Neural cell (in vitro differentiated cells): ENCODE data around the gene PAK1. TPM values are rescaled to one million over a fixed set of nuclear protein-coding genes. Genes with fewer than 3 reads are reported as not detected.

Experiments used
- H2AFZ ChIP-seq: fragments of 200-600, 300-800 bp; sonication (generic), shearing (Covaris generic); 2 replicates; pipeline ENCODE4 v1.6.0; 2014; ENCODE audit warnings: low read depth, mild to moderate bottlenecking, antibody characterized with exemption, low read length, moderate library complexity
- H3F3A ChIP-seq: fragments of 200-600 bp; shearing (Covaris generic); 2 replicates; pipeline ENCODE4 v1.6.1; 2016; ENCODE audit warnings: mild to moderate bottlenecking, moderate library complexity, mixed read lengths, antibody characterized with exemption, low read length; ENCODE audit not compliant: insufficient read depth, poor library complexity, severe bottlenecking
- H3K27ac ChIP-seq: fragments of 200-600, 300-800 bp; sonication (generic), shearing (Covaris generic); 2 replicates; pipeline ENCODE4 v1.5.1; 2014; ENCODE audit warnings: mild to moderate bottlenecking, low read length, moderate library complexity
- H3K27me3 ChIP-seq: fragments of 300-800, 200-600 bp; sonication (generic), shearing (Covaris generic); 2 replicates; pipeline ENCODE4 v1.6.0; 2014; ENCODE audit warnings: mild to moderate bottlenecking, low read depth, low read length, moderate library complexity; ENCODE audit not compliant: insufficient read depth
- H3K36me3 ChIP-seq: fragments of 300-800, 200-600 bp; sonication (generic), shearing (Covaris generic); 2 replicates; pipeline ENCODE4 v1.5.1; 2014; ENCODE audit warnings: mild to moderate bottlenecking, antibody characterized with exemption, low read length, moderate library complexity; ENCODE audit not compliant: insufficient read depth
- H3K4me2 ChIP-seq: fragments of 300-800, 200-600 bp; sonication (generic), shearing (Covaris generic); 2 replicates; pipeline ENCODE4 v1.6.0; 2014; ENCODE audit warnings: mild to moderate bottlenecking, low read length
- H3K4me3 ChIP-seq: fragments of 300-800, 200-600 bp; sonication (generic), shearing (Covaris generic); 2 replicates; pipeline ENCODE4 v1.5.1; 2014; ENCODE audit warnings: mild to moderate bottlenecking, low read length, moderate library complexity
- H3K79me2 ChIP-seq: fragments of 200-600 bp; shearing (Covaris generic); replicated peaks from 2 replicates; pipeline ENCODE4 v1.6.0; 2014; ENCODE audit warnings: mild to moderate bottlenecking, low read length, moderate library complexity; ENCODE audit not compliant: insufficient read depth
- H3K9ac ChIP-seq: fragments of 300-800, 200-600 bp; sonication (generic), shearing (Covaris generic); 2 replicates; pipeline ENCODE4 v1.6.1; 2016; ENCODE audit warnings: mild to moderate bottlenecking, low read length, mixed read lengths
- H3K9me2 ChIP-seq: fragments of 200-600 bp; shearing (Covaris generic); 2 replicates; pipeline ENCODE4 v1.6.1; 2016; ENCODE audit warnings: mild to moderate bottlenecking, low read length, mixed read lengths; ENCODE audit not compliant: insufficient read depth
- H3K9me3 ChIP-seq: fragments of 200-600, 300-800 bp; sonication (generic), shearing (Covaris generic); 2 replicates; pipeline ENCODE4 v1.6.1; 2016; ENCODE audit warnings: mild to moderate bottlenecking, mixed run types, low read length, moderate library complexity, mixed read lengths
- H4K20me1 ChIP-seq: fragments of 200-600 bp; shearing (Covaris generic); 2 replicates; pipeline ENCODE4 v1.6.1; 2016; ENCODE audit warnings: mild to moderate bottlenecking, mixed run types; ENCODE audit not compliant: insufficient read depth
- EZH2 ChIP-seq: fragments of 200-600, 300-800 bp; shearing (Covaris generic), sonication (generic); IDR thresholded peaks from 2 replicates; pipeline ENCODE4 v1.6.1; 2014; ENCODE audit warnings: antibody characterized with exemption, low read length, borderline replicate concordance, mild to moderate bottlenecking; ENCODE audit not compliant: insufficient read depth, poor library complexity, severe bottlenecking
- MXI1 ChIP-seq: fragments of 450-650 bp; conservative IDR thresholded peaks from 2 replicates; pipeline ENCODE4 v1.6.1; 2014; ENCODE audit warnings: antibody characterized with exemption, mild to moderate bottlenecking; ENCODE audit not compliant: poor library complexity, severe bottlenecking
- POLR2AphosphoS5 ChIP-seq: IDR thresholded peaks from 2 replicates; pipeline ENCODE4 v1.6.1; 2012
- RAD21 ChIP-seq: fragments of 450-650 bp; conservative IDR thresholded peaks from 2 replicates; pipeline ENCODE4 v1.6.1; 2014; ENCODE audit warnings: antibody characterized with exemption, mild to moderate bottlenecking, moderate library complexity
- SMC3 ChIP-seq: fragments of 450-650 bp; conservative IDR thresholded peaks from 2 replicates; pipeline ENCODE4 v1.6.1; 2014; ENCODE audit warnings: antibody characterized with exemption, mild to moderate bottlenecking, moderate library complexity; ENCODE audit not compliant: poor library complexity
- TAF1 ChIP-seq: IDR thresholded peaks from 2 replicates; pipeline ENCODE4 v1.6.1; 2012; ENCODE audit warnings: low read depth
- polyA plus RNA-seq: library from polyadenylated mRNA; depleted of rRNA; stranded (reverse); fragments of >200 nt; gene quantifications from 2 replicates; pipeline ENCODE4 v1.2.3, GENCODE V29; 2014
- TF ChIP-seq, protein P1 (sequence below): fragments of 450-650 bp; IDR thresholded peaks from 2 replicates; pipeline ENCODE4 v1.5.1; 2014; ENCODE audit warnings: antibody characterized with exemption, mild to moderate bottlenecking, moderate library complexity; ENCODE audit not compliant: poor library complexity, severe bottlenecking
- TF ChIP-seq, protein P2 (sequence below): IDR thresholded peaks from 2 replicates; pipeline ENCODE4 v1.6.1; 2012; ENCODE audit warnings: borderline replicate concordance

PAK1 gene
- polyA plus RNA-seq, 1 donor from 2014 or later: 65.2 TPM

DNA sequence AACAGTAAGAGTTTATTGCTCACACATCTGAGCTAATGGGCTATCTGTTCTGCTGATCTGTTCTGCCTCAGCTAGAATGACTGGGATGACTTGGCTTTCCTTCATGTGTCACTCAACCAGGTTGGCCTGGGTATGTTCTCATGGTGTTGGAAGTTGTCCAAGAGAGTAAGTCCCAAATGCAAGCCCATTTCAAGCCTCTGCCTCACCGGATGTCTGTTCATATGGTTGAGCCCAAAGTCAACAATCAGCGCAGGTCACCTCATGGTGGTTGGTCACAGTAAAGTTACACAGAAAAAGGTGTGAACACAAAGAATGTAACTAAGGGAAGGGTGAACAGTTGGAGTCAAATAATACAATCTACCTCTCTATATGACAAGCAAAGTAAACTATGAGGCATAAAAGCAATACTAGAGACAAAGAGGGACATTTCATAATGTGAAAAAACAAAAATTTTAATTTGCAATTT is 174.3 kb downstream of the PAK1 start:
- Histone ChIP-seq H3K79me2 (no peaks in the 10 kb centered on the region), H3K9me2 (no peaks in the 10 kb centered on the region), H3K27ac (no peak overlapping the region), H3F3A (no peaks in the 10 kb centered on the region), H3K9me3 (no peaks in the 10 kb centered on the region), H3K4me3 (no peak overlapping the region), H4K20me1 (no peaks in the 10 kb centered on the region), H3K9ac (no peak overlapping the region), H3K4me2 (no peak overlapping the region), H3K36me3 (no peaks in the 10 kb centered on the region), H2AFZ (no peak overlapping the region), H3K27me3 (no peaks in the 10 kb centered on the region)
- TF ChIP-seq, protein P1, sequence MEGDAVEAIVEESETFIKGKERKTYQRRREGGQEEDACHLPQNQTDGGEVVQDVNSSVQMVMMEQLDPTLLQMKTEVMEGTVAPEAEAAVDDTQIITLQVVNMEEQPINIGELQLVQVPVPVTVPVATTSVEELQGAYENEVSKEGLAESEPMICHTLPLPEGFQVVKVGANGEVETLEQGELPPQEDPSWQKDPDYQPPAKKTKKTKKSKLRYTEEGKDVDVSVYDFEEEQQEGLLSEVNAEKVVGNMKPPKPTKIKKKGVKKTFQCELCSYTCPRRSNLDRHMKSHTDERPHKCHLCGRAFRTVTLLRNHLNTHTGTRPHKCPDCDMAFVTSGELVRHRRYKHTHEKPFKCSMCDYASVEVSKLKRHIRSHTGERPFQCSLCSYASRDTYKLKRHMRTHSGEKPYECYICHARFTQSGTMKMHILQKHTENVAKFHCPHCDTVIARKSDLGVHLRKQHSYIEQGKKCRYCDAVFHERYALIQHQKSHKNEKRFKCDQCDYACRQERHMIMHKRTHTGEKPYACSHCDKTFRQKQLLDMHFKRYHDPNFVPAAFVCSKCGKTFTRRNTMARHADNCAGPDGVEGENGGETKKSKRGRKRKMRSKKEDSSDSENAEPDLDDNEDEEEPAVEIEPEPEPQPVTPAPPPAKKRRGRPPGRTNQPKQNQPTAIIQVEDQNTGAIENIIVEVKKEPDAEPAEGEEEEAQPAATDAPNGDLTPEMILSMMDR: no peak
- TF ChIP-seq POLR2AphosphoS5: no peak
- TF ChIP-seq TAF1: no peak

- no peak for TF ChIP-seq POLR2AphosphoS5
- TF ChIP-seq, protein P2, sequence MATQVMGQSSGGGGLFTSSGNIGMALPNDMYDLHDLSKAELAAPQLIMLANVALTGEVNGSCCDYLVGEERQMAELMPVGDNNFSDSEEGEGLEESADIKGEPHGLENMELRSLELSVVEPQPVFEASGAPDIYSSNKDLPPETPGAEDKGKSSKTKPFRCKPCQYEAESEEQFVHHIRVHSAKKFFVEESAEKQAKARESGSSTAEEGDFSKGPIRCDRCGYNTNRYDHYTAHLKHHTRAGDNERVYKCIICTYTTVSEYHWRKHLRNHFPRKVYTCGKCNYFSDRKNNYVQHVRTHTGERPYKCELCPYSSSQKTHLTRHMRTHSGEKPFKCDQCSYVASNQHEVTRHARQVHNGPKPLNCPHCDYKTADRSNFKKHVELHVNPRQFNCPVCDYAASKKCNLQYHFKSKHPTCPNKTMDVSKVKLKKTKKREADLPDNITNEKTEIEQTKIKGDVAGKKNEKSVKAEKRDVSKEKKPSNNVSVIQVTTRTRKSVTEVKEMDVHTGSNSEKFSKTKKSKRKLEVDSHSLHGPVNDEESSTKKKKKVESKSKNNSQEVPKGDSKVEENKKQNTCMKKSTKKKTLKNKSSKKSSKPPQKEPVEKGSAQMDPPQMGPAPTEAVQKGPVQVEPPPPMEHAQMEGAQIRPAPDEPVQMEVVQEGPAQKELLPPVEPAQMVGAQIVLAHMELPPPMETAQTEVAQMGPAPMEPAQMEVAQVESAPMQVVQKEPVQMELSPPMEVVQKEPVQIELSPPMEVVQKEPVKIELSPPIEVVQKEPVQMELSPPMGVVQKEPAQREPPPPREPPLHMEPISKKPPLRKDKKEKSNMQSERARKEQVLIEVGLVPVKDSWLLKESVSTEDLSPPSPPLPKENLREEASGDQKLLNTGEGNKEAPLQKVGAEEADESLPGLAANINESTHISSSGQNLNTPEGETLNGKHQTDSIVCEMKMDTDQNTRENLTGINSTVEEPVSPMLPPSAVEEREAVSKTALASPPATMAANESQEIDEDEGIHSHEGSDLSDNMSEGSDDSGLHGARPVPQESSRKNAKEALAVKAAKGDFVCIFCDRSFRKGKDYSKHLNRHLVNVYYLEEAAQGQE: no peak
- no peak for TF ChIP-seq RAD21
- TF ChIP-seq, protein P1: no peak
- no peaks in the 10 kb centered on the region for H3F3A ChIP-seq
- H3K79me2 ChIP-seq: no peaks in the 10 kb centered on the region
Observed at GRCh38 chr11:77294040-77294439, 179.9 kb downstream of the PAK1 start.

DNA sequence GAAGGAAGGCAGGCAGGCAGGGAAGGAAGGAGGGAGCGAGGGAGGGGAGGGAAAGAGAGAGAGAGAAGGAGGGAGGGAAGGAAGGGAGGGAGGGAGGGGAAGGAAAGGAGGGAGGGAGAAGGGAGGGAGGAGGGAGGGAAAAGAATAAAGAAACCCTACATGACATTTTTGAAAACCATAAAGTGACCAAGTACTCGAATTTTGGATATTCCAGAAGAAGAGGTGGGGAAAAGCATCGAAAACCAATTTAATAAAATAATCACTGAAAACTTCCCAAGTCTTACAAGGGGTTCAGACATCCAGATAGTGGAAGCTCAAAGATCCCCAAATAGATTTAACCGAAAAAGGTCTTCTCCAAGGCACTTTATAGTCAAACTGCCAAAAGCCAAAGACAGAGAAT is 184.2 kb downstream of the PAK1 start:
- Histone ChIP-seq H3F3A (no peaks in the 10 kb centered on the region), H3K9me2 (no peaks in the 10 kb centered on the region), H3K4me3 (no peak overlapping the region), H3K9ac (no peak overlapping the region), H3K27me3 (no peaks in the 10 kb centered on the region), H2AFZ (no peak overlapping the region), H4K20me1 (no peaks in the 10 kb centered on the region), H3K79me2 (no peaks in the 10 kb centered on the region), H3K36me3 (no peaks in the 10 kb centered on the region), H3K9me3 (no peaks in the 10 kb centered on the region), H3K27ac (no peak overlapping the region), H3K4me2 (no peak overlapping the region)
- TF ChIP-seq, protein P2: no peak
- TF ChIP-seq MXI1 (no peak), TAF1 (no peak), EZH2 (no peak), POLR2AphosphoS5 (no peak), RAD21 (no peak), SMC3 (no peak)
- TF ChIP-seq, protein P1: no peak

More at GRCh38 chr11:77294040-77294439, 179.9 kb downstream of the PAK1 start:
- no peak overlapping the region for H2AFZ ChIP-seq
- H3K9ac ChIP-seq: no peak overlapping the region
- no peaks in the 10 kb centered on the region for H3K27me3 ChIP-seq
- no peak overlapping the region for H3K4me2 ChIP-seq
- no peaks in the 10 kb centered on the region for H4K20me1 ChIP-seq
- no peak overlapping the region for H3K27ac ChIP-seq
- no peaks in the 10 kb centered on the region for H3K9me2 ChIP-seq
- H3K36me3 ChIP-seq: no peaks in the 10 kb centered on the region
- no peaks in the 10 kb centered on the region for H3K9me3 ChIP-seq
- no peak overlapping the region for H3K4me3 ChIP-seq
